Activated naive CD4-positive, alpha-beta T cell treated with anti-CD3 and anti-CD28 coated beads, Interleukin-2, amount 10 ng/mL, durations not matched to agents 7 days and 5 days (primary cell): ENCODE measurements around the gene ASPA.
A peak's percentile ranks its signal among the peaks of the same experiment; 100 is the strongest.

Experiments
- CTCF ChIA-PET: fragments of 350-600 bp; sonication (Branson Sonifier 250); formaldehyde crosslinking; loops from one replicate; lab custom pipeline; 2021; ENCODE audit warnings: antibody characterized with exemption; lab: Charles Lee
- DNase-seq: peaks from one replicate; pipeline ENCODE4 v3.0.0-alpha.2; 2020
- H3K27ac Mint-ChIP-seq: one replicate; pipeline ENCODE4 v1.8.0; 2021; ENCODE audit warnings: mild to moderate bottlenecking, moderate library complexity, mixed read lengths
- H3K27me3 Mint-ChIP-seq: one replicate; pipeline ENCODE4 v1.8.0; 2021; ENCODE audit warnings: mild to moderate bottlenecking, mixed read lengths
- H3K36me3 Mint-ChIP-seq: one replicate; pipeline ENCODE4 v1.8.0; 2021; ENCODE audit warnings: mixed read lengths
- H3K4me1 Mint-ChIP-seq: one replicate; pipeline ENCODE4 v1.8.0; 2021; ENCODE audit warnings: mixed read lengths
- H3K4me3 Mint-ChIP-seq: one replicate; pipeline ENCODE4 v1.8.0; 2021; ENCODE audit warnings: mild to moderate bottlenecking, moderate library complexity, mixed read lengths
- H3K9me3 Mint-ChIP-seq: one replicate; pipeline ENCODE4 v1.8.0; 2021; ENCODE audit warnings: mixed read lengths

ASPA gene

DNA sequence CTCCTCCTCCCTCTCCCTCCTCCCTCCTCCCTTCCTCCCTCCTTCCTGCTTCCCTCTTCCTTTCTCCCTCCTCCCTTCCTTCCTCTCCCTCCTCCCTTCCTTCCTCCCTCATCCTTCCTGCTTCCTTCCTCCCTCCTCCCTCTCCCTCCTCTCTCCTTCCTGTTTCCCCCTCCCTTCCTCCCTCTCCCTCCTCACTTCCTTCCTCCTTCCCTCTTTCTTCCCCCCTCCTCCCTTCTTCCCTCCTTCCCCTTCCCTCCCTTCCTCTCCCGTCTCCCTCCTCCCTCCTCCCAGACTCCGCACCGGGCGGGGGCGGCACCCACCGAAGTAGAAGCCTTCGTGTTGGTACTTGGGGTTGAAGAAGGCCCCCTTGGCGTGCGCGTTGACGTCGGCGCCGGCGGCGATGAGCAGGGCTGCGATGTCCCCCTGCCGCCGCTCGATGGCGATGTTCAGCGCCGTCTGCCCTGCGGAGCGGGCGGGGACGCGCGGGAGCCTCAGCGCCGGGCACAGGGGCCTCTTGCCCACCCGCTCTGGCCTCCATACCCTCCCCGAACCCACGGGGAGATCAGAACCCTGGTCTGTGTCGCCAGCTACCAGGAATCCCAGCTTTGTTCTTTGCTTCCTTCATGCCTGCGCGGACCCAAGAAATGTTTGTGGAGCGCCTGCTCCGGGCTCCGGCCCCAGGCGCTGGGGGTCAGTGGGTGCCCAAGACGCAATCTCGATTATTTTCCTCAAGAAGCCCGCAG, 59.6 kb downstream of the ASPA start:
- H3K4me1 Mint-ChIP-seq, result peaks cover 10% of the 10 kb centered on the region
- no peaks in the 10 kb centered on the region for H3K9me3 Mint-ChIP-seq
- DNase-seq, result peak; percentile 51
- H3K36me3 Mint-ChIP-seq, result no peaks in the 10 kb centered on the region
- CTCF ChIA-PET, result interaction anchor here (1.6 kb wide), 1 partner anchor 112 kb away, joined by 13 read pairs; no protein-coding TSS in a partner anchor
- no peak overlapping the region for H3K27ac Mint-ChIP-seq
- no peak overlapping the region for H3K4me3 Mint-ChIP-seq
- H3K27me3 Mint-ChIP-seq, result peaks cover 25% of the 10 kb centered on the region

DNA sequence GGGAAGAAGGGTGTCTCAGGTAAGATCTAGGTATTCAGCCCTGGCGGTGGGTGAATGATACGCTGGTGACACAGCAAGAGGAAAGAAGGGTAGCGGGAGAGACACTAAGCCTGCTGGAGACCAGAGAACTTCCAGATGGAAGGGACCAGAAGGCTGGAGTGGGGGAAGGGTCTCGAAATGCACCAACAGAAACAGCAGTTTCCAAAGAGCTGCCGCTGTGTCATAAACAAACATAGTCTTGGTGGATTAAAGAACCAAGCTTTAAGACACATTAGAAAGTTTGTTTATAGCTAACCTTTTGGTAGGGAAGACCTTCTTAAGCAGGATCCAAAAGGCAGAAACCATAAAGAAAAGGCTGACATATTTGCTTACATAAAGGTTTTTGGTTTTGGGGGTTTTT, 60.9 kb downstream of the ASPA start:
- Mint-ChIP-seq H3K27ac (no peak overlapping the region), H3K36me3 (no peaks in the 10 kb centered on the region), H3K27me3 (peaks cover 31% of the 10 kb centered on the region), H3K4me3 (no peak overlapping the region), H3K9me3 (no peaks in the 10 kb centered on the region), H3K4me1 (peaks cover 10% of the 10 kb centered on the region)
- CTCF ChIA-PET, result interaction anchor here (0.6 to 0.7 kb wide), 2 partner anchors 9 to 18 kb away, joined by 3 to 4 read pairs; no protein-coding TSS in a partner anchor
- no peak for DNase-seq

DNA sequence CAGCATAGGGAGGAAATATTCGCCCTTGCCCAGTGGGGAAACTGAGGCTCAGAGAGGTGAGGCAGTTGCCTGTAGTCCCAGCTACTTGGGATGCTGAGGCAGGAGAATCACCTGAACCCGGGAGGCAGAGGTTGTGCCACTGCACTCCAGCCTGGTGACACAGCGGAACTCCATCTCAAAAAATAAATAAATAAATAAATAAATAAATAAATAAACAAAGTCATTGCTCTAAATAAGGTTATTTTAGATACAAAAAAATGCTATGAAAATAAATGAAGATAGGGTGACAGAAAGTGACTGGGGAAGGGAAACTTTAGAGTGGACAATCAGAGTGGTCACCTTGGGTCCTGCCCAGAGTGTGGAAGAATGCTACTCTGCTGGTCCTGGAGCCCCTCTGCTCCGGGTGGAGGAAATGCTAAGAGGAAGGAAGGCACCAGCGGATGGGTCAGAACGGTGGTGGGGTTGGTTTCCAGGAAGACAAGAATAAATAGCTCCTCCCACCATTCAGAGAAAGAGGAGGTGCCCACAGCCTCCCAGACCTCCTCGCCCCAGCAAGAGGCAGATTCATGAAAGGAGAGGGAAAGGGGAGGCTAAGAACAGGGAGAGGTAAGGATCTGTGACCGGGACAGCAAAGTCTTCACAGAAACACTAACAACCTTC, 64.2 kb downstream of the ASPA start:
- Mint-ChIP-seq H3K4me3 (no peak overlapping the region), H3K4me1 (peaks cover 7% of the 10 kb centered on the region), H3K27me3 (peaks cover 36% of the 10 kb centered on the region), H3K9me3 (no peaks in the 10 kb centered on the region), H3K36me3 (no peaks in the 10 kb centered on the region), H3K27ac (no peak overlapping the region)
- CTCF ChIA-PET, result no interaction called here
- no peak for DNase-seq

- Mint-ChIP-seq H3K9me3 (no peaks in the 10 kb centered on the region), H3K27me3 (peaks cover 22% of the 10 kb centered on the region), H3K4me1 (peaks cover 3% of the 10 kb centered on the region), H3K27ac (no peak overlapping the region), H3K36me3 (no peaks in the 10 kb centered on the region), H3K4me3 (no peak overlapping the region)
- DNase-seq, result no peak
- CTCF ChIA-PET, result no interaction called here
Measured at GRCh38 chr17:3542410-3543088, 66.8 kb downstream of the ASPA start.

GRCh38 chr17:3543453-3543852, 67.7 kb downstream of the ASPA start:
- H3K4me1 Mint-ChIP-seq, result peaks cover 3% of the 10 kb centered on the region
- H3K9me3 Mint-ChIP-seq, result no peaks in the 10 kb centered on the region
- H3K4me3 Mint-ChIP-seq, result no peak overlapping the region
- CTCF ChIA-PET, result no interaction called here
- no peaks in the 10 kb centered on the region for H3K36me3 Mint-ChIP-seq
- H3K27ac Mint-ChIP-seq, result no peak overlapping the region
- peaks cover 22% of the 10 kb centered on the region for H3K27me3 Mint-ChIP-seq
- no peak for DNase-seq

- Mint-ChIP-seq H3K36me3 (no peaks in the 10 kb centered on the region), H3K4me3 (no peak overlapping the region), H3K9me3 (no peaks in the 10 kb centered on the region), H3K27me3 (peaks cover 22% of the 10 kb centered on the region), H3K4me1 (peaks cover 3% of the 10 kb centered on the region), H3K27ac (no peak overlapping the region)
- CTCF ChIA-PET, result no interaction called here
- DNase-seq, result no peak
Measured at GRCh38 chr17:3544365-3544764, 68.6 kb downstream of the ASPA start.

- DNase-seq, result no peak
- Mint-ChIP-seq H3K27ac (no peak overlapping the region), H3K4me3 (no peak overlapping the region), H3K36me3 (no peaks in the 10 kb centered on the region), H3K9me3 (no peaks in the 10 kb centered on the region), H3K4me1 (peaks cover 1% of the 10 kb centered on the region), H3K27me3 (peaks cover 19% of the 10 kb centered on the region)
- CTCF ChIA-PET, result interaction anchor here (0.7 kb wide), 1 partner anchor 8 kb away, joined by 4 read pairs; no protein-coding TSS in a partner anchor
Measured at GRCh38 chr17:3545151-3545550, 69.4 kb downstream of the ASPA start.

DNA sequence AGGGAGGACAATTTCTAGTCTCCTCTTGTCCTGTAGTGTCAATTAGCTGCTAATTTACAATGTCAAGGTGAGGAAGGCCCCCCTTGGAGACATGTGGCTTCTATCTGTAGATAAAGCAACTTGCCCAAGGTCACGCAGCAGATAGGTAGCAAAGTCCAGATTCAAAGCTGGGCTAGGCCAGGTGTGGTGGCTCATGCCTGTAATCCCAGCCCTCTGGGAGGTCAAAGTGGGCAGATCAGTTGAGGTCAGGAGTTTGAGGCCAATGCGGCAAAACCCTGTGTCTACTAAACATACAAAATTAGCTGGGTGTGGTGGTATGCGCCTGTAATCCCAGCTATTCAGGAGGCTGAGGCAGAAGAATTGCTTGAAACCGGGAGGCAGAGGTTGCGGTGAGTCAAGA, 70.7 kb downstream of the ASPA start:
- Mint-ChIP-seq H3K27me3 (peaks cover 18% of the 10 kb centered on the region), H3K36me3 (no peaks in the 10 kb centered on the region), H3K4me3 (no peak overlapping the region), H3K4me1 (no peaks in the 10 kb centered on the region), H3K27ac (no peak overlapping the region), H3K9me3 (no peaks in the 10 kb centered on the region)
- CTCF ChIA-PET, result no interaction called here
- DNase-seq, result no peak

DNA sequence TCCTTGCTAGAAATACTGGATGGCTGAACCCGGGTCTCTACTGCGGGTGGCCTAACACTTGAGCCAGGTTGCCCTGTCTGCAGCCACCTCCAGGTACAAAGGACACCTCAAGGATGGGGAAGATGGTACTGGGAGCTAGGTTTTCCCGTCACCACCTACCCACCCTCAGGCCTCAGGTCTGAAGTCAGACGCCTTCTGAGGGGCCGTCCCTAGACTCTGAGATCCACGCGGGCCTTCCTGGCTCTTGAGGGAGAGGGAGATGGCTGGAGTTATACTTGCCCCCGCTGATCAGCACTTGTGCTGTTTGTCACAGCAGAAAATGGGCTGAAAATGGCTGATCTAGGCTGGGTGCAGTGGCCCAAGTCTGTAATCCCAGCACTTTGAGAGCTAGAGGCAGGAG, 71.2 kb downstream of the ASPA start:
- H3K36me3 Mint-ChIP-seq, result no peaks in the 10 kb centered on the region
- CTCF ChIA-PET, result no interaction called here
- no peaks in the 10 kb centered on the region for H3K9me3 Mint-ChIP-seq
- H3K4me1 Mint-ChIP-seq, result no peaks in the 10 kb centered on the region
- H3K4me3 Mint-ChIP-seq, result no peak overlapping the region
- no peak for DNase-seq
- H3K27me3 Mint-ChIP-seq, result peaks cover 16% of the 10 kb centered on the region
- no peak overlapping the region for H3K27ac Mint-ChIP-seq

DNA sequence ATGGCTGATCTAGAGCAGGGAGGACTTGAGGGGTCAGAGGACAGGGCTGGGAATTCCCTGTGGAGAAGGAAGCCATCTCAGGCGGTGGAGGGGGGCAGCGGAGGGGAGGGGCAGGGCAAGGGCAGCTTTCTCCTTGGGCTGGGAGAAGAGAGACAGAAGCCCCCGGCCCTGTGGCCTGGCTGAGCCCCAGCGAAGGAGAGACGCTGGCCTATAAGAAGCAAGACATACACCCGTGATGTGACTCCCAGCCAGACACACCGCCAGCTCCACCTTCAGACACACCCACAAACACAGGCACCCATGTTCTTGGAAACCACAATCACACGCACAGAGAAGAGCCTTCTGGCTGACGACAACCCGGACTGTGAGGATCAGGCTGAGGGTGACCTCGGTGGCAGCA, 71.8 kb downstream of the ASPA start:
- DNase-seq, result no peak
- no peak overlapping the region for H3K4me3 Mint-ChIP-seq
- no peak overlapping the region for H3K27ac Mint-ChIP-seq
- H3K4me1 Mint-ChIP-seq, result no peaks in the 10 kb centered on the region
- peaks cover 15% of the 10 kb centered on the region for H3K27me3 Mint-ChIP-seq
- H3K36me3 Mint-ChIP-seq, result no peaks in the 10 kb centered on the region
- CTCF ChIA-PET, result no interaction called here
- H3K9me3 Mint-ChIP-seq, result no peaks in the 10 kb centered on the region

DNA sequence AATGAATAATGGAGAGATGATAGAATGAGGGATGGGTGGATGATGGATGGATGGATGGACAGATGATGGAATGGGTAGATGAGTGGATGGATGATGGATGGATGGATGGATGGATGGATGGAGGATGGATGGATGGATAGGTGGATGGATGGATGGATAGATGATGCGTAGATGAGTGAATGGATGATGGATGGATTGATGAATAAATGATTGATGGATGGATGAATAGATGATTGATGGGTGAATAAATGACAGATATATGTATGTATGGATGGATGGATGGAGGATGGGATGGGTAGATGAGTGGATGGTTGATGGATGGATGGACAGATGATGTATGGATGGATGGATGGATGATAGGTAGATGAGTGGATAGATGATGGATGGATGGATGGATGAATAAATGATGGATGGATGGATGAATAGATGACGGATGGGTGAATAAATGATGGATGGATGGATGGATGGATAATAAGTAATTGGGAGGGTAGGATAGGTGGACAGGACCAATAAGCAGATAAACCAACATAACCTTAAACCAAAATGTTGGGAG, 73.9 kb downstream of the ASPA start:
- no peaks in the 10 kb centered on the region for H3K4me1 Mint-ChIP-seq
- no peak overlapping the region for H3K27ac Mint-ChIP-seq
- CTCF ChIA-PET, result no interaction called here
- peaks cover 11% of the 10 kb centered on the region for H3K27me3 Mint-ChIP-seq
- H3K4me3 Mint-ChIP-seq, result no peak overlapping the region
- H3K36me3 Mint-ChIP-seq, result no peaks in the 10 kb centered on the region
- no peaks in the 10 kb centered on the region for H3K9me3 Mint-ChIP-seq
- no peak for DNase-seq

DNA sequence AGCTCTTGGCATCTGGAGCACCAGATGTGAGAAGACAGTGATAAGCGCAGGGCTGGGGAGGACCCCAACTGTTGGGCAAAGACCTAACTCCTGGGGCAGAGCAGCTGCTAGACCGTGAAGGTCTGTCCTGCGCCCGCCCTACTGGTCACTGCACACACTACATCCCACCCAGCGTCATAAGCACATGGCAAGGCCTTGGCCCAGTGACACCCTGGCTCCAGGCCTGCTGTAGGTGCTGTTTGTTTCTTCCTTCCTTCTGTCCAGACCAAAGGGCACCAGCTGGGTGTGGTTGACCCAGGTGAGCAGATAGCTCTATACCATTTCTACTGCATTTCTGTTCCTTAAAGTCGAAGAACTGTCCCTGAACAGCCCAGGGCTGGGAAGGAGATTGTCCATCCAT, 75.4 kb downstream of the ASPA start:
- Mint-ChIP-seq H3K9me3 (no peaks in the 10 kb centered on the region), H3K4me3 (no peak overlapping the region), H3K36me3 (no peaks in the 10 kb centered on the region), H3K27me3 (peaks cover 11% of the 10 kb centered on the region), H3K27ac (no peak overlapping the region), H3K4me1 (no peaks in the 10 kb centered on the region)
- CTCF ChIA-PET, result no interaction called here
- DNase-seq, result no peak

- no peaks in the 10 kb centered on the region for H3K9me3 Mint-ChIP-seq
- DNase-seq, result no peak
- H3K4me1 Mint-ChIP-seq, result peaks cover 2% of the 10 kb centered on the region
- H3K4me3 Mint-ChIP-seq, result no peak overlapping the region
- H3K27ac Mint-ChIP-seq, result no peak overlapping the region
- CTCF ChIA-PET, result no interaction called here
- peaks cover 11% of the 10 kb centered on the region for H3K27me3 Mint-ChIP-seq
- H3K36me3 Mint-ChIP-seq, result no peaks in the 10 kb centered on the region
Measured at GRCh38 chr17:3552916-3553315, 77.1 kb downstream of the ASPA start.
